Heart right ventricle (tissue), 16 donors: ENCODE results near the gene GDPD5. TPM values are rescaled to one million over a fixed set of nuclear protein-coding genes. Genes with fewer than 3 reads are reported as not detected.

Experiments
- ATAC-seq, 8 donors: fragments of 200-7000 bp; cut with Tn5 transposase; one replicate each; pipeline ENCODE4 v1.9.1; 2020; ENCODE audit warnings: mild to moderate bottlenecking in 8 of 8, moderate library complexity in 8 of 8, moderate number of reproducible peaks in 1 of 8
- DNase-seq, 2 donors: peaks; one replicate each; pipeline ENCODE4 v3.0.0-alpha.2; 2020
- H3K27ac ChIP-seq, 10 donors: fragments of 200-600 bp; sonication (generic) in 2 of 10; one replicate each; pipeline versions ENCODE4 v1.5.0 to v1.8.0; 2020 to 2022; ENCODE audit warnings: mild to moderate bottlenecking in 3 of 10
- H3K27me3 ChIP-seq, 7 donors: fragments of 200-600 bp; one replicate each; pipeline ENCODE4 v1.8.0; 2021 to 2022; ENCODE audit warnings: mild to moderate bottlenecking in 2 of 7
- H3K36me3 ChIP-seq, 9 donors: fragments of 200-600 bp; sonication (generic) in 1 of 9; one replicate each; pipeline versions ENCODE4 v1.5.0 to v1.8.0; 2020 to 2022; ENCODE audit warnings: mild to moderate bottlenecking in 2 of 9
- H3K4me1 ChIP-seq, 9 donors: fragments of 200-600 bp; sonication (generic) in 1 of 9; one replicate each; pipeline versions ENCODE4 v1.5.0 to v1.8.0; 2020 to 2022; ENCODE audit warnings: mild to moderate bottlenecking in 4 of 9
- H3K4me3 ChIP-seq, 10 donors: fragments of 200-600 bp; sonication (generic) in 2 of 10; one replicate each; pipeline versions ENCODE4 v1.5.0 to v1.8.0; 2020 to 2022; ENCODE audit warnings: mild to moderate bottlenecking in 7 of 10, moderate library complexity in 2 of 10
- H3K9me3 ChIP-seq, 11 donors: fragments of 200-600 bp in 10 of 11; sonication (generic) in 2 of 11; one replicate each; pipeline versions ENCODE4 v1.5.0 to v1.8.0; 2013 to 2022; ENCODE audit warnings: mild to moderate bottlenecking in 2 of 11, control low read depth in 1 of 11, moderate library complexity in 1 of 11
- WGBS, 2 donors: extraction: QIAGEN DNeasy Blood & Tissue Kit; methylation state at CpG; one replicate each; pipeline ENCODE4 v1.1.7; 2013; ENCODE audit warnings: inconsistent platforms in 1 of 2; 5-methylcytosine and 5-hydroxymethylcytosine counted together
- intact Hi-C, 10 donors: fragments of 100-400 bp; cut with DNase I; formaldehyde crosslinking; loops; one replicate each; pipeline versions ENCODE4 v1.11.1 to v1.14.2; 2022
- polyA plus RNA-seq, 2 donors: library from polyadenylated mRNA; stranded (reverse); fragments of 200-250 nt; gene quantifications; one replicate each; pipeline ENCODE4 v1.2.3, GENCODE V29; 2013
- total RNA-seq, 10 donors: library from RNA; stranded (reverse); fragmentation: NEBNext Ultra II Directional in 3 of 10; extraction: Animal tissue kit (Norgen Biotek cat#: 25700) in 3 of 10; gene quantifications; one replicate each; pipeline versions ENCODE4 v1.2.1 to v1.2.4, GENCODE V29; 2021 to 2023
- TF ChIP-seq, protein P1 (sequence below), 9 donors: fragments of 200-600 bp; sonication (generic) in 2 of 9; IDR thresholded peaks; one replicate each; pipeline versions ENCODE4 v1.5.0 to v1.8.0; 2021 to 2022; ENCODE audit warnings: antibody characterized with exemption in 9 of 9, mild to moderate bottlenecking in 5 of 9, moderate library complexity in 1 of 9
- donor health status: Arrhythmogenic right ventricular cardiomyopathy.
- donor health status: ischemic (EF 13 %, LVEDD 7.1; RV severe dilation, severe dysfunction).
- donor health status: healthy with polysubstance abuse.
- donor health status: DM: no; HTN: yes; CAD: no.
- donor health status: DM: no; HTN: no; CAD: no.
- donor health status: ischemic (EF 25% LVEDD 6.9; RV normal size, moderate dysfunction).
- donor health status: ischemic (EF 25% LVEDD 5.7; RV mildly dilated, moderate dysfunction).
- donor health status: healthy.
- donor health status: DM: yes; HTN: yes; CAD: no.
- donor health status: Ischemic cardiomyopathy.
- donor health status: ischemic (EF 35%, LVEDD 5.7; RV mildly dilated, moderate dysfunction).
- donor health status: nonischemic (EF 11% LVEDD 7.7; RV severe dilation, severe dysfunction).
- donor health status: DM: yes; HTN: yes; CAD: no.
- donor health status: PGD.
- donor health status: ischemic (EF 29% LVEDD 5.4; RV normal size, mild dysfunction).
- donor health status: nonischemic (EF 23%, LVEDD 6.1; RV moderate dilation, normal function).

GDPD5 gene
- total and polyA plus RNA-seq, 12 donors, result 3.3 to 10.3 (median 4.1) TPM

DNA sequence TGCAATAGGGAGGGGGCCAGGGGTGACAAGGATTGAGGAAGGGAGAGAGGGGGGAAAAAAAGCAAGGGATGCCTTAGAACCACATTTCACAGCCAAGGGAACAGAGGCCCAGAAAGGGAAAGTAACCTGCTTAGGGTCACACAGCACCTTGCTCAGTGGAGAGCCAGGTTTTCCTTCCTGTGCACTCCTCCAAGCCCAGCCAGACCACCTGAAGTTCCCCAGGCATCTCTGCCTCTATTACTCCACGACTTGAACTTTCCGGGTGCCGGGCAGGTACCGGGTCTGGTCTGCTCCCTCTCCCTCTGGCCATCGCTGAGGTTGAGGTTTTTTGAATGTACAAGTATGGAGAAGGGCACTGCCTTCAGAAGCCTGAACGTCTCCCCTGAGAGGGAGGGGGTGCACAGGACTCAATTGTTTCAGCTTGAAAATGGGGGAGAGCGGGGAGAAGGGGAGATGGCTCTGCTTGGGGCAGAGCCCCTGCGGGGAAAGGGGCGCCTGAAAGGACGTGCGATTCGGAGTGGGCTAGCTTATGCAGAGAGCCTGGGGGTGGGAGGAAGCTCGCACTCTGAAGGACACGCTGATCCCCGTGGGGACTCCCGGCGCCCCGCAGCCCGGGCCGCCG is 35.8 kb upstream of the GDPD5 start:
- ATAC-seq (no peak), DNase-seq (no peak)
- H3K4me1 ChIP-seq, result peaks cover 25 to 88% (median 84%) of the 10 kb centered on the region in 9 donors
- WGBS, 2 donors, result 16 to 19% methylated on average over 21 of the region's 21 CpGs
- TF ChIP-seq, protein P1, sequence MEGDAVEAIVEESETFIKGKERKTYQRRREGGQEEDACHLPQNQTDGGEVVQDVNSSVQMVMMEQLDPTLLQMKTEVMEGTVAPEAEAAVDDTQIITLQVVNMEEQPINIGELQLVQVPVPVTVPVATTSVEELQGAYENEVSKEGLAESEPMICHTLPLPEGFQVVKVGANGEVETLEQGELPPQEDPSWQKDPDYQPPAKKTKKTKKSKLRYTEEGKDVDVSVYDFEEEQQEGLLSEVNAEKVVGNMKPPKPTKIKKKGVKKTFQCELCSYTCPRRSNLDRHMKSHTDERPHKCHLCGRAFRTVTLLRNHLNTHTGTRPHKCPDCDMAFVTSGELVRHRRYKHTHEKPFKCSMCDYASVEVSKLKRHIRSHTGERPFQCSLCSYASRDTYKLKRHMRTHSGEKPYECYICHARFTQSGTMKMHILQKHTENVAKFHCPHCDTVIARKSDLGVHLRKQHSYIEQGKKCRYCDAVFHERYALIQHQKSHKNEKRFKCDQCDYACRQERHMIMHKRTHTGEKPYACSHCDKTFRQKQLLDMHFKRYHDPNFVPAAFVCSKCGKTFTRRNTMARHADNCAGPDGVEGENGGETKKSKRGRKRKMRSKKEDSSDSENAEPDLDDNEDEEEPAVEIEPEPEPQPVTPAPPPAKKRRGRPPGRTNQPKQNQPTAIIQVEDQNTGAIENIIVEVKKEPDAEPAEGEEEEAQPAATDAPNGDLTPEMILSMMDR (IDR thresholded peaks at IDR 0.05), result peak in 1 of 9 donors; percentile 10
- no peaks in the 10 kb centered on the region for H3K9me3 ChIP-seq
- peak overlapping the region; percentile 72 to 99 (median 88) for H3K4me3 ChIP-seq
- H3K27ac ChIP-seq, result peak overlapping the region; percentile 98 to 100 (median 99)
- H3K36me3 ChIP-seq, result peaks cover 0 to 15% (median 4%) of the 10 kb centered on the region in 9 donors
- intact Hi-C loops, result loop anchor here in 1 of 10 donors (2.0 kb wide), 1 partner anchor 21 kb away; no protein-coding TSS in a partner anchor
- H3K27me3 ChIP-seq, result no peaks in the 10 kb centered on the region

DNA sequence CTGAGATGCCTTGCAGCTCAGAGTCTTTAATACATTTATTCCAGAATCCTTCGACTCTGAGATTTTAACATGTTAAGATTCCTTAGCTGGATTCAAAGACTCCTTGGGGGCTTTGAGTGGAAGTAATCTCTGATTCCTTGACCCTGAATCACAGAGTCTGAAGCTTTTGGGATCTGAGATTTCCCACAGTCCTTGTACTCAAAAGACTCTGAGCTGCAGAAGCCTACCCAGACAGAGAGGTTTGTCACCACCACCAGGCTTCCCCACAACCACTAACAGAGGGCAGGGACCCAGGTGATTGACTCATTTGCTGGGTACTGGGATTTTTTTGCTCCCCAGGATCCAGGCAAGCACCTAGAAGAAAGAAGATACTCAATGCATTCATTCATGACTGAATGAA is 34.9 kb upstream of the GDPD5 start:
- intact Hi-C loops, result no loop called here
- DNase-seq, result no peak
- Histone ChIP-seq H3K4me3 (no peak overlapping the region), H3K27ac (peak overlapping the region in 9 of 10 donors; percentile 88 to 100 (median 99)), H3K27me3 (no peaks in the 10 kb centered on the region), H3K9me3 (no peaks in the 10 kb centered on the region), H3K36me3 (peaks cover 0 to 7% (median 0%) of the 10 kb centered on the region in 9 donors), H3K4me1 (peaks cover 18 to 82% (median 75%) of the 10 kb centered on the region in 9 donors)
- 61 to 77% methylated on average over 1 of the region's 1 CpG for WGBS, 2 donors
- no peak for ATAC-seq
- TF ChIP-seq, protein P1 (IDR thresholded peaks at IDR 0.05), result no peak

DNA sequence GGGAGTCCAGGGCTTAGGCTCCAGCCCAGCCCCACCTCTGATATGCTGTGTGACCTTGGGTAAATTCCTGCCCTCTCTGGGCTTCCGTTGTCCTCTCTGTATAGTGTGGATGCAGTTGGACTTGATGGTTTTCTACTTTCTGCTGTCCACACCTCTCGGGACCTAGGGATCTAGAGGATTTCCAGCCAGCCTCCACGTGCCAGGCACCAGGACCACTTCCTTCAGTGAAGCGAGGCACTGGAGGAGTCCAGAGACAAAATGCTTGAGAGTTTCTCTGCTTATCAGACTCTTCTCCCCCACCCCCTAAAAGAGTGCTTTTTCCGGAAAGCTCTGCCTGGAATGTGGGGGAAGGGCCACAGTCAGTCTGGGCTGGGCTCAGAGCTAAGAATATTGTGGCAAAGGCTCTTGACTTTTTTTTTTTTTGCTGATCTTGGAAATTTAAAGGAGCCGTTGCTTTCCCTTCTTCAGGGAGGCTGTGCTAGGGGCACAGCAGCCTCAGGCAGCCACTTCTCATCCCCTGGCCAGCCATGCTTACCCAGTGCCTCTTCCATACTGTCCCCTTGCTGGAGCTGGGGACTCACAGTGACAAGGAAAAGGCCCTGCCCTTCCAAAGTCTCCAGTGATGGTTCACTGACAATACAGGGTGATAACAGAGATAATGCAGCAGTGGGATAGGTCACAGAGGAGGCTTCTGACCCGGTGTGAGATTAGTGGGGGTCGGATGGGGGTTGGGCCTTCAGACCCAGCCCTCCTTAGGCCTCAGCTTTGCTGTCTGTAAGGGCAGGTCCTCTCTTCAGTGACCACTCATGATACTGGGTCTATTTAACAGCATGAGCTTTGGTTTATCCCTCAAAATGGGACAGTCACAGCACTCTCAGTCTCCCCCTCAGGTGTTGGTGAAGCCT is 33.5 kb upstream of the GDPD5 start:
- peaks cover 13 to 81% (median 70%) of the 10 kb centered on the region in 9 donors for H3K4me1 ChIP-seq
- peak in 5 of 8 donors; percentile 9 to 27 (median 10) for ATAC-seq

More for the DNA sequence above, 33.5 kb upstream of the GDPD5 start:
- Histone ChIP-seq H3K9me3 (no peaks in the 10 kb centered on the region), H3K27me3 (no peaks in the 10 kb centered on the region), H3K36me3 (no peaks in the 10 kb centered on the region), H3K4me3 (peak overlapping the region in 4 of 10 donors; percentile 11 to 32 (median 18)), H3K27ac (peak overlapping the region; percentile 31 to 100 (median 98))
- 11 to 13% methylated on average over 8 of the region's 8 CpGs for WGBS, 2 donors
- intact Hi-C loops, result loop anchor here in 1 of 10 donors (10.0 kb wide), 1 partner anchor 586 kb away; no protein-coding TSS in a partner anchor
- DNase-seq, result peak; percentile 38 to 79
- TF ChIP-seq, protein P1 (IDR thresholded peaks at IDR 0.05), result no peak
